IPS-11a (cell line): ENCODE measurements around the gene CHD5.

Source experiments
- H3K4me3 ChIP-seq: one replicate; pipeline ENCODE4 v1.5.1; 2013; ENCODE audit warnings: low read depth, low read length, control low read depth

Gene CHD5

DNA sequence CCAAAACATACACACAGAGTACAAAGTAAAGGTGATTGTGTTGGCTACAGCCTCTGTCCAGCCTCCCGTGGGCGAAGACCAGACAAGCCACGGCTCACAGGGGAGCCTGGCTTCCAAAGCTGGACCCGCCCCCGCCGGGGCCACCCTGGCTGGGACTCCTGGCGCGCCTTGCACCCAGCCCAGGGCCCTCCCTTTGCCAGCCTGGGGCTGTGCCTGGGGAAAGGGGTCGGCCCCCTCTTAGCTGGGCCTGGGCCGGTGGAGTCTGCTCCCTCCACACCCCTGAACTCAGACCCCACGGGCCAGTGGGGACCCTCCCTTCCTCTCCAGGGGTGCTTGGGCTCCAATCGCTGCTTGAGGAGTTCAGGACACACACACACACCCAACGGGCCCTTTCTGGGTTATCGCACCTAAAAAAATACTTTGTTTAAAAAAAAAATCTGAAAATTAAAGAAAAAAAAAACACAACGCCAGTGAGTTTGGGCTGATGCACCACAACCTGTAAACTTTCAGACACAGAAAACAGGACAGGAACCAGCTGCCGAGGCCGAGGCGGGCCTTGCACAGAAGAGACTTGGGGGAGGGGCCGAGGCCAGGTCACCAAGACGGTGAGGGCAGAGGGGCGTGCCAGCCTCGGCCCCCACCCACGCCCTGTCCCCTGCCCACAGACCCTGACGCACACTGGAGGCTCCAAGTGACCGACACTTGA lies 78.1 kb downstream of the CHD5 start:
- no peak overlapping the region for H3K4me3 ChIP-seq

- no peak overlapping the region for H3K4me3 ChIP-seq
These were observed 79.0 kb downstream of the CHD5 start for GRCh38 chr1:6100861-6101783.

DNA sequence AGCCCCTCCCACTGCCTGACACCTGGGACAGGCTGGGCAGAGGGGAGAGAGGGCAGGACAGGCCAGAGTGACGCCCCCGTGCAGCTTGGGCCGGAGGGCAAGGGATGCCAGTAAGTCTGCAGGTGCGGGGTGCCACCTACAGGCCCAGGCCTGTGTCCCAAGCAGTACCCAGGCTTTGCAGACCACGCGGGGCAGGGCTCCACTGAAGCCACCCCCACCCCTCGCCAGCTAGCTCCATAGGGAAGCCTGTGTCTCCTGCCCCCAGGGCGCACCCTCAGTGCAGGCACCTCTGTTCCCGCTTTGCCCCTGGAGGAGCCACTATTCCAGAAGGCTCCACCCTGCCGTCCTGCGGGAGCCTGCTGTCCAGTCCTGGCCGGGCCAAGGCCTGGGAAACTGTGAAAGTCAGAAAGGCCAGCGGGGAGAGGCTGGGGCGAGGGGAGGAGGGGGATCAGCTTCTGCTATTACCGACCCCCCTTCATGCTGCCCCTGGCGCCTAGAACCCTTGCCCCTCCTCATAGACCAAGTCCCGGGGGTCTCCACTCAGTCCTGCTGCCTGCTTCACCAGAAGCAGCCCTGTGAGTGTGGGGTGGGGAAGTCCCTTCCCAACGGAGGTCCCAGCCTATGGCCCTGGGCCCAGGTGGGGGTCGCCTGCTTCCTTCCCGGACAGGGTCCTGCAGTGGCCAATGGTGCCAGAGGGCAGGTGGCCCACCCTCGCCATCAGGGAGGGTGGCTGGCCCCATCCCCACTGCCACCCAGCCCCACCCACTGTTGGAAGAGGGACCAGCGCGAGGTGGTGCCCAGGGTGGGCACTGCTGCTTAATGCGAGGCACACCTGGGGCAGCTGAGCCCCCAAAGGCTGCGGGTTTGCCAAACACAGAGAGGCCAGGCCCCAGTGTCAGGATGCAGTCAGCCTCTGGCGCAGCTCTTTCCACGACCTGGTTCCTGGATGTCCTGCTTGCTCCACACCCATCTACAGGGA lies 80.0 kb downstream of the CHD5 start:
- no peak overlapping the region for H3K4me3 ChIP-seq

DNA sequence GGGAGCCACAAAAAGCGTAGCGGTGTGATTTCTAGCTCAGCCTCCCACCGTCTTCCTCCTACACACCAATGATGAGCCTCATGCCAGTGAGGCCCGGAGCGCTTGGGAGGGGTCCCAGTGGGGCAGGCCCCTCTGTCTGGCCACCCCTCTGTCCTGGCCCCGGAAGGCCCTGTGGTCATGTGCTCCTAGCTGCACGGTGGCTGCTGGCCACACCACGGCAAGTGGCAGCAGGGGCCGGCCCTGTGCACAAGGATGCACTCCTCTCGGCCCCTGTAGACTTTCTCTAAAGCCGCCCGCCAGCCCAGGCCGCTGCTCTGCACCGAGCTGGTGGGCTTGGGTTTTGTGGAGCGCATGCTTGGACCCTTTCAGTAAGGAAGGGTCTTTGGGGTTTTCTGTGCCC lies 80.8 kb downstream of the CHD5 start:
- no peak overlapping the region for H3K4me3 ChIP-seq

GRCh38 chr1:6098303-6099215 lies 81.6 kb downstream of the CHD5 start:
- H3K4me3 ChIP-seq: no peak overlapping the region

DNA sequence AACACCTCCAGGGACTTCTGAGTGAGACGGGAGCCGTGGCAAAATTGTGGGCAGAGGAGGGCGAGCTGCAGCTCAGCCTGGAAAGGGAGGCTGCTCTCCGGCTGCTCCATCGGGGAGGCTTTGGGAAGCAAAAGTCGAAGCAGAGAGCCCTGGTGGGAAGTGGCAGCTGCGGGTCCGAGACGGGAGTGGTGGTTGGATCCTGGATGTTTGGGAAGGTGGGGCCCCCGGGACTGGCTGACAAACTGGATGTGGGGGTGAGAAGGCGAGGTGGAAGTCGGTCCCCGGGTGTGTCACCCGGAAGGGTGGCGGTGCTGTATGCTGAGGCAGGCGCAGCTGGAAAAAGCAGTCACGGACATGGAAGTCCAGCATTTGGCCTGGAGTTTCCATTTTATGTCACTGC lies 82.3 kb downstream of the CHD5 start:
- no peak overlapping the region for H3K4me3 ChIP-seq

GRCh38 chr1:6097117-6097595 lies 83.0 kb downstream of the CHD5 start:
- H3K4me3 ChIP-seq: no peak overlapping the region

- no peak overlapping the region for H3K4me3 ChIP-seq
These were observed 83.6 kb downstream of the CHD5 start for GRCh38 chr1:6096243-6097116.

- no peak overlapping the region for H3K4me3 ChIP-seq
These were observed 84.4 kb downstream of the CHD5 start for GRCh38 chr1:6095511-6096242.

GRCh38 chr1:6094801-6095505 lies 85.2 kb downstream of the CHD5 start:
- H3K4me3 ChIP-seq: no peak overlapping the region

- H3K4me3 ChIP-seq: no peak overlapping the region
These were observed 85.9 kb downstream of the CHD5 start for GRCh38 chr1:6094246-6094645.

- no peak overlapping the region for H3K4me3 ChIP-seq
These were observed 86.5 kb downstream of the CHD5 start for GRCh38 chr1:6093611-6094010.

DNA sequence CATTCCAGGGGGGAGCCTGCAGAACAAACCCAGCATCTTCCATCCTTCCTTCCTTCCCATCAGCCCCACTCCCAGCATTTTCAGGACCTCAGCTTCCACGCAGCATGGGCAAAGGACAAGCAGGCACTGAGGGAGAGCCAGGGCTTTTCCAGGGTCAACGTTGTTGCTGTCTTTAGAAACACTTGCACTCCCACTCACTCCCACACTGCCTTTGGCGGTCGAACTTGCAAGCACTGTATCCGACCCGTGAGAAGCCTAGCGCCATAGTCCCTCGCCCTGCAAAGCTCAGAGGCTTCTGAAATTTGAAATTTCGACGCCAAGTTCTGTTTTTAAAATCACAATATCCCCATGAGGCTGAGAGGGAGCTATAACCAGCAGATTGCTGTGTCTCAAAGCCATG lies 87.0 kb downstream of the CHD5 start:
- H3K4me3 ChIP-seq: no peak overlapping the region

GRCh38 chr1:6092211-6092610 lies 87.9 kb downstream of the CHD5 start:
- no peak overlapping the region for H3K4me3 ChIP-seq

- no peak overlapping the region for H3K4me3 ChIP-seq
These were observed 88.4 kb downstream of the CHD5 start for GRCh38 chr1:6091823-6092109.

DNA sequence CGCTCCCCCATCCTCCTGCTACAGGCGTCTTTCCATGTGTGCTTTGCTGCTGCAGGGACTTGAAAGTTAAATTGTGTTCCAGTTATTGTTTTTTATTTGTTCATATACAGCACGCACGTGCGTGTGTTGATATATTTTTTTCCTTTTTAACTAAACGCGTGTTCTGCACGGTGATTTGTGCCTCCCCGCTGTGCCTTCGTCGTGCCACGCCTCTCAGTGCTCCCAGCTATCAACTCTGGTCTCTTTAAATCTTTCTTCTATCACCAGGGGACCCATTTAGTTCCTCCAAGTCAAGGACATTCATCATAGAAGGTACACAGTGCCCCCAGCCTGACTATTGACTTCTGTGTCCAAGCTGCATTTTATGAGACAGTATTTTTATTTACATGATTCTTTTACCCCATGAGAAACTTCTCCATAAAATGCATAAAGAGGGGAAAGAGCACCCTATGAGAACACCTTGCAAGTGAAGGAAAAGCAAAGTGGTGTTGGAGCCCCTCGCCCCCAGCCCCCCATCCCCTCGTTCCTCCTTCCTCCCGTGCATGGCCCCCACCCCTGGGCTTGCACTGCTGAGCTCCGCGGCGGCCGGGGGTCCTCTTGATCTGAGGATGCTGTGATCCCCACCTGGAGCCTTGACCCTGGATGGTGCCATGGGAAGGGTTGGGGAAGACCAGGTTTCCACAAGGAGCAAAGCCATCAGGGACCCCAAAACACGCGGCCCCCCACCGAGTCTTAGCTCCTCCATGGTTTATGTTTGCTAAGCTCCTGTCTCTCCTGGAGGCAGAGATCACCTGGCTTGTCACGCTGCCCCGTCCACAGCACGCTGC lies 88.9 kb downstream of the CHD5 start:
- no peak overlapping the region for H3K4me3 ChIP-seq

- no peak overlapping the region for H3K4me3 ChIP-seq
These were observed 89.8 kb downstream of the CHD5 start for GRCh38 chr1:6090288-6090687.
